ENCODE data around the gene RNU1-4. TPM values are rescaled to one million over a fixed set of nuclear protein-coding genes. Genes with fewer than 3 reads are reported as not detected.
"Not testable (repeated sequence)": the region's sequence is repeated elsewhere in the genome, so short reads cannot be mapped to it uniquely, and the experiment has no call there.

RNU1-4 gene
- total RNA-seq, 2 experiments from 2014 or later, result 1,390 to 1,409 TPM

DNA sequence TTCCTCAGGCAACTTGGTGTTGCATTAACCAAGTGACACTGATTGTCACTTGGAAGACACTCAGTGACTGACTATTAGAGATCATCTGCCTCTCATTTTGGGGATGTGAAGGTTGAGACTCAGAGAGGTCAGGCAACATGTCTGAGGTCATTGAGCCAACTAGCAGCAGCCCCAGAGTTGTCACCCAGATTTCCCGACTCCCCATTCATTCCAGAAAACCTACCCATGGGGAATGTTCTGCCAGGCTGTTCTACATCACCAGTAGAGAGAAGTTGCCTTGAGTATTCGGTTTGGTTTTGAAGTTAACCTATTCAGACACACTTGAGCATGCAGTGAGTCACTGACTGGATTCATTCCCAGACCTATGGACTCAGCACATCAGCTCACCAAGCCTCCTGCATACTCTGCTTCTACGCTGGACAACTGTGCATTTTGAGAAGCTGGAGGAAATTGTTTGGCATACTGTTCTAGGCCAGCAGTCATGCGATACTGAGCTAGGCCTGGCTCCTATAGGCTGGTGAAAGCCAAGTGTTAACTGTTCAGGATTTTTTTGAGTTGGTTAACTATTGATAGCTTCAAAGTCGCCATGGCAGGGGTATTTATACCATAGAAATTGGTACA is 29.9 kb downstream of the RNU1-4 start:
- DNase-seq; H3K36me3 Mint-ChIP-seq; POLR2A ChIA-PET; H3K9me3 Mint-ChIP-seq; intact Hi-C loops (cut with micrococcal nuclease); H3K27ac Mint-ChIP-seq; H3K4me3 Mint-ChIP-seq; H3K4me1 Mint-ChIP-seq (ENCODE audit: low read depth); CTCF ChIA-PET: not testable (repeated sequence)
- peaks cover 19% of the 10 kb centered on the region for H3K27me3 Mint-ChIP-seq

DNA sequence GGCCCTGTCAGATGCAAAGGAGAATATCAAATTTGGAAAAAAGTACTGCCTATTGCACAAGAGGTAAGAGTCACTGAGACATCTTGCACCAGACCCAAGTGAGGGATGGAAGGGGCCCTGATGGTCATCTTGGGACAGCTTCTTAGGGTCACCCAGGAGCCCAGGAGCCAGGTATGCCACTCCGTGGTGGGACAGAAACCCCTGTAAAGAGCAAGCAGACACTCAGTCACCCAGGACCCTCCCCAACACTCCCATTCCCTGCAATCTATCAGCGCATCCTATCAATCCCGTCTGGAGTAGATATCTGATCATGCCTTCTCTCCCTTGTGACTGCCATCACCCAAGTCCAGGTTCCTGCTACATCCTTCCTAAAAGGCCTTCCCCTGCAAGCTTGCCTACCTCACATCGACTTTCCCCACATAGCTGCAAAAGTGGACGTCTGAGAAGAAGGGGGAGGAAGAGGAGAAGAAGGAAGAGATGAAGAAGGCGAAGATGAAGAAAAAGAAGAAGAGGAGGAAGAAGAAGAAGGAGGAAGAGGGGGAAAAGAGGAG is 30.7 kb downstream of the RNU1-4 start:
- CTCF ChIA-PET; H3K9me3 Mint-ChIP-seq; intact Hi-C loops (cut with micrococcal nuclease); POLR2A ChIA-PET; H3K27ac Mint-ChIP-seq; DNase-seq; H3K4me1 Mint-ChIP-seq (ENCODE audit: low read depth); H3K4me3 Mint-ChIP-seq; H3K36me3 Mint-ChIP-seq: not testable (repeated sequence)
- peaks cover 17% of the 10 kb centered on the region for H3K27me3 Mint-ChIP-seq

DNA sequence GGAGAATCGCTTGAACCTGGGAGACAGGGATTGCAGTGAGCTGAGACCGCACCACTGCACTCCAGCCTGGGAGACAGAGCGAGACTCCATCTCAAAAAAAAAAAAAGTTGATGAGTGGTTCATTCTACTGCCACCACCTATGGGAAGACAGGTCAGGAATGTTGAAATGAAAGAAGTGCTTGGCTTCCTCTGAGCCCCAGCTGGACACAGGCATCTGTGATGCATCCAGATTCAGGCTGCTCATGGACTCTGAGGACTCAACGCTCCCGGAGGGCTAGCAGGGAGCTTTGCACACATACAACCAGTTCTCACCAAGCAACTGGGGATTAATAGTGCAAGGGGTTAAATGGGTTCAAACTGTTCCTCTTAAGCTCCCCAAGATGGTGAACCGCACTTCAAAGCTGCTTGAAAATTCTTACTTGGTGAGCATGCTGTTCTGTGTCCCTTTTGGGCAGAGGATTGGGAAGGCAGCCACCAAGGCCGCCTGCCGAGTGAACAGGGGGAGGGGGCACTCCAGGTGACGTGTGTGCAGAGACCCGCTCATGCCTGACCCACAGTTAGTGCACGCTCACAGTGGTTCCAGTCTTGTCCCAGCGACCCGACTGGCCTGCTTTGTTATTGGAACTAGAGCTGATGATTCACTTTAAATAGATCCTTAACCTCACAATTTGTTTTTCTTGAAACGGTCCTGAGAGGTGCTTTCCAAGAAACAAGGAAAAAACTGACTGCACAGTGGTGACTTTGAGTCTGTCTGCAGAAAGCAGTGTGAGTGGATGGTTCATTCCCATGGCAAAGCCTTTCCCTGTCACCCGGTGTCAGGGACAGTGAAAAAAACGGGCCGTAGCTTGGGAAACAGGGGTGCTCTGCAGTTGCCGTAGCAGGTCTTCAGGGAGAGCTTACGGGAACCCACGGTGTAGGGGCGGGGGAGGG is 32.2 kb downstream of the RNU1-4 start:
- CTCF ChIA-PET, result not testable (repeated sequence)

DNA sequence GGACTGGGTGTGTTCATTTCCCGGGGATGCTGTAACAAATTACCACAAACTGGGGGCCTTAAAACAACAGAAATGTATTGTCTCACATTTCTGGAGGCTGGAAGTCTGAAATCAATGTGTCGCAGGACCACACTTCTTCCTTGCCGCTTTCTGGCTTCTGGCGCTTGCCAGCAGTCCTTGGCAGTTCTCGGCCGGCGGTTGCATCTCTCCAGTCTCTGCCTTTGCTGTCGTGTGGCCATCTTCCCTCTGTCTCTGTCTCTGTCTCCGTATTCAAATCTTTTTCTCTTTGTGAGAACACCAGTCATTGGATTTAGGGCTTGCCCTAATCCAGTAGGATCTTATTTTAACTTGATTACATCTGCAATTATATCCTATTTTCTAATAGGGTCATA is 32.9 kb downstream of the RNU1-4 start:
- POLR2A ChIA-PET; intact Hi-C loops (cut with micrococcal nuclease); H3K27ac Mint-ChIP-seq; DNase-seq; H3K36me3 Mint-ChIP-seq; H3K4me3 Mint-ChIP-seq; H3K4me1 Mint-ChIP-seq (ENCODE audit: low read depth); H3K9me3 Mint-ChIP-seq; CTCF ChIA-PET: not testable (repeated sequence)
- H3K27me3 Mint-ChIP-seq, result peaks cover 20% of the 10 kb centered on the region

More for the DNA sequence above, 32.2 kb downstream of the RNU1-4 start:
- H3K27ac Mint-ChIP-seq; H3K4me1 Mint-ChIP-seq (ENCODE audit: low read depth); POLR2A ChIA-PET; H3K4me3 Mint-ChIP-seq; intact Hi-C loops (cut with micrococcal nuclease); DNase-seq; H3K36me3 Mint-ChIP-seq; H3K9me3 Mint-ChIP-seq: not testable (repeated sequence)
- peaks cover 14% of the 10 kb centered on the region for H3K27me3 Mint-ChIP-seq

DNA sequence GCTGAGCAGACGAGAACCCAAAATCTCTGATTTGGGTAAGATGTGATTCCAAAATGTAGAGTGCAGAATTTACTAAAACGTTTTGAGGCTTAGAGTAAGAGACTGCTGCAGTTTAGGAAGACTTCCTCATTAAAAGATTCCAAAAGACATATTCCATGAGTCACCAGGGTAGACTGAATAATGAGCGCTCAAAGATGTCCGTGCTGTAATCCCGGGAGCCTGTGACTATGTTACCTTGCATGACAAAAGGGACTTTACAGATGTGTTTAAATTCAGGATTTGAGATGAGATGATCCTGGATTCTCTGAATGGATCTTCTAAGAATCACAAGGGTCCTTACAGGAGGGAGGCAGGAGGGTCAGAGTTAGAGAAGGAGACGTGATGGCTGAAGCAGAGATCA is 33.4 kb downstream of the RNU1-4 start:
- H3K27ac Mint-ChIP-seq; H3K9me3 Mint-ChIP-seq; POLR2A ChIA-PET; H3K4me1 Mint-ChIP-seq (ENCODE audit: low read depth); H3K36me3 Mint-ChIP-seq; DNase-seq; intact Hi-C loops (cut with micrococcal nuclease); H3K4me3 Mint-ChIP-seq; CTCF ChIA-PET: not testable (repeated sequence)
- peaks cover 20% of the 10 kb centered on the region for H3K27me3 Mint-ChIP-seq

DNA sequence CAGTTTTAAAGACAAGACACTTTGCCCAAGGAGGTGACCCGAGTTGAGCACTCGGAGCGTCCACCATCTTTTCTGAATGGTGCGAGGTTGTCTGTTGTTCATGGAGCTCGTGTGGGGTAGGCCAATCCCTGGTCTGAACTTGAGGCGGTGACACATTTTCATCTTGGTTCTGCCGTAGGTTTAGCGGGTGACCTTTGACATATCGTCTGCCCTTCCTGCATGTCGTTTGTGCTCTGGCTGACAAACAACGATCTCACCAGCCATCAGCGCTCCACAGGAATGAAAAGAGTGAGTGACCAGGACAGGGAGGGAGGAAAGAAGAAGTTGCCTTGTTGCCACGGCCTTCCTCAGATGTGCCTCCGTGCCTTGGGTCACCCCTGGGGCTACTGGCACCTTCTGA is 34.5 kb downstream of the RNU1-4 start:
- H3K4me3 Mint-ChIP-seq; DNase-seq; intact Hi-C loops (cut with micrococcal nuclease); H3K4me1 Mint-ChIP-seq (ENCODE audit: low read depth); H3K27ac Mint-ChIP-seq; POLR2A ChIA-PET; CTCF ChIA-PET; H3K36me3 Mint-ChIP-seq; H3K9me3 Mint-ChIP-seq: not testable (repeated sequence)
- H3K27me3 Mint-ChIP-seq, result peaks cover 23% of the 10 kb centered on the region

DNA sequence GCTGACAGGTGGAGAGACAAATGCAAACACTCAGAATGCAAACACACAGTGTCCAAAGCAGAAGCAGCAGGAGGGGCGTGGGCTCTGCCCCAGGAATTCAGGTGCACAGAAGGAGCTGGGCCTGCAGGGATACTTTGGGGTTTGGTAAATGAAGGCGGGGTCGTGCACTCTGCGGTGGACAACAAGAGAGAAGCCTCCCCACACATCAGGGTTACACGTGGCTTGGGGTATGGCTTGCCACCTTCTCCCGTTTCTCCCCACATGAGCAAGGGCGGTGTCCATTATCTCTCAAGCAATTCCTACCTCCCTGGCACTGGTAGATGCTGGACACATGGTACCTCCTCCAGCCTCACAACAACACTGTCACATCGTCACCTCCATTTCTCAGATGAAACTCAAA is 35.0 kb downstream of the RNU1-4 start:
- H3K36me3 Mint-ChIP-seq; intact Hi-C loops (cut with micrococcal nuclease); H3K9me3 Mint-ChIP-seq; DNase-seq; H3K4me3 Mint-ChIP-seq; POLR2A ChIA-PET; H3K4me1 Mint-ChIP-seq (ENCODE audit: low read depth); CTCF ChIA-PET; H3K27ac Mint-ChIP-seq: not testable (repeated sequence)
- H3K27me3 Mint-ChIP-seq, result peaks cover 25% of the 10 kb centered on the region

DNA sequence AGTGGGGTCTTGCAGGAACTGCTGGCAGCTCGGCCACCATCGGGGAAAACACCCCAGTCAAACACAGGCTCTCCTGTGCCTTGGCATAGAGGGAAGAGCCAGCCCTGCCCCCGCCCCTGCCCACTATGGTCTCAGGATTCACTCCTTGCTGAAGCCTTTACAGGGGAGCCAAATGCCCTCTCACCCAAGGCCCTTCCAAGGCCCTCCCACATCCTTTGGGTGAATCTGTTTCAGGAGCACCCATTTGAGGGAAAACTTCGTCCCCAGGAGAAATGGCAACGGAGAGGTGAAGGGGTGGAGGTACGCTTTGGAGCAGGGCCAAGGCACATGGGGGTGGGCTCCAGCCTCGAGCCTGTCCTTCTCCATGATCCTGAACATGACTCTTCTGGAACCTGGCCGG is 35.9 kb downstream of the RNU1-4 start:
- CTCF ChIA-PET; H3K9me3 Mint-ChIP-seq; H3K4me3 Mint-ChIP-seq; H3K27ac Mint-ChIP-seq; intact Hi-C loops (cut with micrococcal nuclease); DNase-seq; H3K36me3 Mint-ChIP-seq; POLR2A ChIA-PET; H3K4me1 Mint-ChIP-seq (ENCODE audit: low read depth): not testable (repeated sequence)
- H3K27me3 Mint-ChIP-seq, result peaks cover 23% of the 10 kb centered on the region

DNA sequence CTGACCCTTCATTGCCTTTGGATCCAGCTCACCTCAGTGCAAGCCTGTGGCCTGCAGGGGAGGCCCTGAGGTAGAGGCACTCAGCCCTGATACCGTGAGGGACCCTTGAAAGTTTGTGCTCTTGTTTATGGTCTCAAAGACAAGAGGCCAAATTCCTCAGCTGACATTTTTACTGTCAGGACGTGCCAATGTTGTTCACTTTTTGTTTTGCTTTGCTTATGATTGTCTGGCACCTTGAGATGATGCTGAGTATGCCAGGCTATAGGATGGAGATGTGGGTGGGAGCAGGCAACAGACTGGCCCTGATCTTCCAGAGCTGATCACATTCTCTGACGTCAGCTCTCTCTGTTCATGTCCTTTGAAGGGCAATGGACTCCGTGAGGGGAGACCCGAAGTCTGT is 36.5 kb downstream of the RNU1-4 start:
- DNase-seq; CTCF ChIA-PET; H3K4me3 Mint-ChIP-seq; H3K27ac Mint-ChIP-seq; H3K36me3 Mint-ChIP-seq; H3K9me3 Mint-ChIP-seq; POLR2A ChIA-PET; intact Hi-C loops (cut with micrococcal nuclease); H3K4me1 Mint-ChIP-seq (ENCODE audit: low read depth): not testable (repeated sequence)
- peaks cover 23% of the 10 kb centered on the region for H3K27me3 Mint-ChIP-seq

DNA sequence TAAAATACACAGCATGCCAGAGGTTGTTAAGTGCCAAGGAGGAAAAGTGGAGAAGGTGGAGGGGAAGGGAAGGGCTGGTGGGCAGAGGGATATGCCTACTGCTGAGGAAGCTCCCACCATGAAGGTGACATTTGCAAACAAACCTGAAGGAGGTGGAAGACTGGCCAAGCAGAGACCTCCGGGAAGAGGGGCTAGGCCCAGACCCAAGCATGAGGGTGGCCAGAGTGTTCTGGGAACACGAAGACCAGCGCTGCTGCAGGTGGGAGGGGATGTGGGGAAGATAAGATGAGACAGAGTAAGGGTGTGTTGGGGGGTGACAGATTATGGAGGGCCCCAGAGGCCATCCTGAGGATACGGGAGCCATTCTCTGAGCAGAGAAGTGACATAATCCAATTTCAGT is 37.5 kb downstream of the RNU1-4 start:
- peaks cover 20% of the 10 kb centered on the region for H3K27me3 Mint-ChIP-seq
- intact Hi-C loops (cut with micrococcal nuclease); H3K9me3 Mint-ChIP-seq; POLR2A ChIA-PET; H3K4me1 Mint-ChIP-seq (ENCODE audit: low read depth); H3K4me3 Mint-ChIP-seq; H3K36me3 Mint-ChIP-seq; CTCF ChIA-PET; H3K27ac Mint-ChIP-seq; DNase-seq: not testable (repeated sequence)

DNA sequence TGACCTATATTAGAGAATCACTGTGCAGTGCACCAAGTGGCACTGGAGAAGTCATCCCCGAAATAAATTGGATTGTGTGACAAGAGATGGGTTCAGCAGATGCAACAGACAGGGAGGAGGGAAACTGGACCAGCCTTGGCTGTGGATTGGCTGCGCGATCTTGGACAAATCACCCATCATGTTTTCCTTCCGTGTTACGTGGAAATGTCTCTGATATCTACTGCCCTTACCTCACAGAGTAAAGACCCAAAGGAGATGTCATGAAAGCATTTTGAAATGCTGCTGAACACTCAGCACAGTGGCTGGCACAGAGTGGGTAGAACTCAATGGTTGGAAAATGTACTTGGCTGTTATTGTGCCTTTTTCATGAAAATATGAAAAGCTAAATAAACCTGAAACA is 39.2 kb downstream of the RNU1-4 start:
- peaks cover 18% of the 10 kb centered on the region for H3K27me3 Mint-ChIP-seq
- POLR2A ChIA-PET; H3K9me3 Mint-ChIP-seq; H3K27ac Mint-ChIP-seq; DNase-seq; H3K4me1 Mint-ChIP-seq (ENCODE audit: low read depth); H3K36me3 Mint-ChIP-seq; intact Hi-C loops (cut with micrococcal nuclease); H3K4me3 Mint-ChIP-seq; CTCF ChIA-PET: not testable (repeated sequence)

DNA sequence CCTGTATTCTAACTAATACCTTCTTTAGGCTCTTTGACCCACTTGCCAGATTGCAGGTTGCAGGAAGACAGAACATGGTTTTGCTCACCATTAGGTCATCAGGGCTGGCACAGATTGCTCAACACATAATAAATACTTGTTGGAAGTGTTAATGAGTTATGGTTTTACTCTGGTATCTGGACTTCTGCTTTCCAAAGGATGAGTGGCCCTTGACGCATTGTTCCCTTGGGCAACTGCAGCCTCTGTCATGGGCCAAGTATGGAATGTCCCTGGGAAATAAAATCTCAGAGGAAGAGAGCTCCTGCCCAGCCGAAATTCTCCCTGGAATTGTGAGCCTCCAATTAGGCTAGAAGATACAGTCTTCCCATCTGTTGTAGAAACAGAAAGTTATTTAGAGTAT is 40.7 kb downstream of the RNU1-4 start:
- H3K4me3 Mint-ChIP-seq; H3K27ac Mint-ChIP-seq; H3K36me3 Mint-ChIP-seq; H3K4me1 Mint-ChIP-seq (ENCODE audit: low read depth); H3K9me3 Mint-ChIP-seq; POLR2A ChIA-PET; intact Hi-C loops (cut with micrococcal nuclease); CTCF ChIA-PET; DNase-seq: not testable (repeated sequence)
- peaks cover 18% of the 10 kb centered on the region for H3K27me3 Mint-ChIP-seq

DNA sequence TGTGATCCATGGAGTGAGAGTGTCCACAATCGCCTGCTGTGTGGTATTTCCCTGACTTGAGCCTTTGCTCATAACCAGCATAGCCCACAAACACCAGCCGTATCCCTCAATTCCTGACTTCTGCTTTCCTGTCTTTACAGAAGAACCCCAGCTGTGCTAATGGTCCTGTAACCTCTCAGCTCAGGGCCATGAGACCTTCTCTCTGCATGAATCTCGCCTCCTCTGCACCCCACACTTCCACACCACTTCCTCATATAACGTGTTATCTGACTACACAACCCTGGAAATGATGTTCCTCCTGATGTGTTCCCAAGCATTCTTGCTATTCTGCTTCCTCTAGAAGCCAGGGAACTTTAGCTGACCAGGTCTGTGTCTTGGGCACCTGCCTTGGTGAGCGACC is 41.3 kb downstream of the RNU1-4 start:
- CTCF ChIA-PET; POLR2A ChIA-PET; H3K36me3 Mint-ChIP-seq; H3K4me1 Mint-ChIP-seq (ENCODE audit: low read depth); intact Hi-C loops (cut with micrococcal nuclease); H3K4me3 Mint-ChIP-seq; H3K9me3 Mint-ChIP-seq; DNase-seq; H3K27ac Mint-ChIP-seq: not testable (repeated sequence)
- peaks cover 21% of the 10 kb centered on the region for H3K27me3 Mint-ChIP-seq

Measured in activated CD4-positive, alpha-beta memory T cell treated with anti-CD3 and anti-CD28 coated beads for 36 hours (primary cell).